Measurements from ENCODE around the gene OR6C70. TPM values are rescaled to one million over a fixed set of nuclear protein-coding genes. Genes with fewer than 3 reads are reported as not detected.

Gene OR6C70
- total RNA-seq, 1 experiment from 2014 or later: not detected

DNA sequence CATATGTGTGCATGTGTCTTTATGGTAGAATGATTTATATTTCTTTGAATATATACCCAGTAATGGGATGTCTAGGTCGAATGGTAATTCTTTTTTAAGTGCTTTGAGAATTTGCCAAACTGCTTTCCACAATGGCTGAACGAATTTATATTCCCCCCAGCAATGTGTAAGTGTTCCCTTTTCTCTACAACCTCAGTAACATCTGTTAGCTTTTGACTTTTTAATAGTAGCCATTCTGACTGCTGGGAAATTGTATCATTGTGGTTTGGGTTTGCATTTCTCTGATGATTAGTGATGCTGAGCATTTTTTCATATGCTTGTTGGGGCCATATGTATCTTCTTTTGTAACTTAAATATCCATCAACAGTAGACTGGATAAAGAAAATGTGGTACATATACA lies 31.7 kb upstream of the OR6C70 start:
- Histone ChIP-seq H3K27me3 (ENCODE audit: insufficient read depth, low read length) (no peaks in the 10 kb centered on the region), H2AFZ (ENCODE audit: low read length) (no peak overlapping the region), H3K18ac (ENCODE audit: insufficient read length, low read depth, low read length) (no peak overlapping the region), H4K8ac (replicated peaks; ENCODE audit: insufficient read length, low read depth, low read length) (no peak overlapping the region), H4K91ac (ENCODE audit: insufficient read length, low read depth, low read length) (no peak overlapping the region), H3K4me1 (ENCODE audit: insufficient read depth, low read length) (no peaks in the 10 kb centered on the region; the same call in 1 of the 2 replicates), H2BK5ac (ENCODE audit: insufficient read length, low read length) (no peak overlapping the region), H2BK20ac (ENCODE audit: low read depth, low read length, poor library complexity, severe bottlenecking) (no peak overlapping the region), H2BK12ac (ENCODE audit: insufficient read length, low read depth, low read length) (no peak overlapping the region), H2BK15ac (ENCODE audit: low read depth, low read length) (no peak overlapping the region), H4K20me1 (ENCODE audit: control insufficient read depth, insufficient read depth, insufficient read length) (no peaks in the 10 kb centered on the region), H3K23me2 (ENCODE audit: insufficient read length, low read depth, low read length, poor library complexity, severe bottlenecking) (no peaks in the 10 kb centered on the region), H3K9me3 (ENCODE audit: control insufficient read depth, low read depth, low read length) (no peaks in the 10 kb centered on the region), H4K5ac (ENCODE audit: insufficient read length, low read depth, low read length) (no peak overlapping the region), H2AK5ac (ENCODE audit: insufficient read length, low read length) (no peak overlapping the region), H3K56ac (ENCODE audit: insufficient read length, low read depth, low read length) (no peak overlapping the region), H3K79me2 (ENCODE audit: insufficient read depth, low read length) (no peaks in the 10 kb centered on the region), H3T11ph (ENCODE audit: low read length) (no peak overlapping the region), H3K79me1 (ENCODE audit: insufficient read depth, low read depth, low read length, poor library complexity, severe bottlenecking) (no peaks in the 10 kb centered on the region), H3K4me2 (ENCODE audit: insufficient read depth, insufficient read length, low read length) (no peak overlapping the region), H3K23ac (ENCODE audit: insufficient read length, low read depth, low read length) (no peak overlapping the region), H3K9ac (ENCODE audit: extremely low read depth, insufficient read length, low read length) (no peak overlapping the region), H3K14ac (ENCODE audit: insufficient read depth, low read length) (no peak overlapping the region), H2BK120ac (ENCODE audit: low read depth, low read length, poor library complexity, severe bottlenecking) (no peak overlapping the region), H3K27ac (ENCODE audit: insufficient read length, low read depth, low read length) (no peak overlapping the region), H3K4ac (ENCODE audit: low read depth, low read length) (no peak overlapping the region)
- peaks cover 2% of the 10 kb centered on the region; the same call in 1 of the 2 replicates for H3K27me3 Mint-ChIP-seq (ENCODE audit: low read depth)
- WGBS (ENCODE audit: extremely low coverage, insufficient read length, low lambda C conversion rate): no CpG with 5 or more reads among the region's 2 CpGs
- H3K4me3 Mint-ChIP-seq: no peak overlapping the region
- no peaks in the 10 kb centered on the region for H3K4me1 Mint-ChIP-seq
- H3K9me3 Mint-ChIP-seq: peaks cover 3% of the 10 kb centered on the region in 2 experiments; a peak in 2 of 5 replicates
- TF ChIP-seq, protein P1, sequence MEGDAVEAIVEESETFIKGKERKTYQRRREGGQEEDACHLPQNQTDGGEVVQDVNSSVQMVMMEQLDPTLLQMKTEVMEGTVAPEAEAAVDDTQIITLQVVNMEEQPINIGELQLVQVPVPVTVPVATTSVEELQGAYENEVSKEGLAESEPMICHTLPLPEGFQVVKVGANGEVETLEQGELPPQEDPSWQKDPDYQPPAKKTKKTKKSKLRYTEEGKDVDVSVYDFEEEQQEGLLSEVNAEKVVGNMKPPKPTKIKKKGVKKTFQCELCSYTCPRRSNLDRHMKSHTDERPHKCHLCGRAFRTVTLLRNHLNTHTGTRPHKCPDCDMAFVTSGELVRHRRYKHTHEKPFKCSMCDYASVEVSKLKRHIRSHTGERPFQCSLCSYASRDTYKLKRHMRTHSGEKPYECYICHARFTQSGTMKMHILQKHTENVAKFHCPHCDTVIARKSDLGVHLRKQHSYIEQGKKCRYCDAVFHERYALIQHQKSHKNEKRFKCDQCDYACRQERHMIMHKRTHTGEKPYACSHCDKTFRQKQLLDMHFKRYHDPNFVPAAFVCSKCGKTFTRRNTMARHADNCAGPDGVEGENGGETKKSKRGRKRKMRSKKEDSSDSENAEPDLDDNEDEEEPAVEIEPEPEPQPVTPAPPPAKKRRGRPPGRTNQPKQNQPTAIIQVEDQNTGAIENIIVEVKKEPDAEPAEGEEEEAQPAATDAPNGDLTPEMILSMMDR (conservative IDR thresholded peaks at IDR 0.05): no peak
- DNase-seq: no peak
- H3K27ac Mint-ChIP-seq: no peak overlapping the region
- no peaks in the 10 kb centered on the region for H3K36me3 Mint-ChIP-seq (ENCODE audit: insufficient read depth in 1 of 3, low read depth in 3 of 3)

All from H9 (cell line).